ENCODE measurements around the gene CA5B. TPM values are rescaled to one million over a fixed set of nuclear protein-coding genes. Genes with fewer than 3 reads are reported as not detected.

CA5B gene
- total and polyA plus RNA-seq, 2 of the 8 experiments (the other 6 are each of a cell fraction or from before 2014, with no cell fraction given) = 3.3 to 8.6 TPM

DNA sequence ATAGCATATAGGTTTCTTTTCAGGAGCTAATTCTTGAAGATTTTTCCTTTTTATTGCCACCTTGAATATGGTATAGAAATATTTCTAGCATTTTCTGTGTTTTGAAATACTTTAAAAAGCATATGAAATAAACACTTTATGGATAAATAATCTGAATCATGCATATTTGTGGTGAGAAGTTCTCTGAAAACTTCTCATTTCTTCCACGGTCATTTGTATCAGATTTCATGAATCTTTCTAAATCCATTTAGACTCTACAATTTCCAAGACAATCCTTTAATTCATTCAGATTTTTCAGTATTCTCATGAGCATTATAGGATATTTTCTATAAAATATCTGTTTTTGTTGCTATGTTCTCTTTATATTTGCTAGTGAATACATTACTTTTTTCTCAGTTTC lies 16.2 kb upstream of the CA5B start:
- no peak overlapping the region for H2BK12ac ChIP-seq (ENCODE audit: low read depth, low read length)
- ChIA-PET CTCF (ENCODE audit: partially characterized antibody) (no interaction called here), POLR2A (ENCODE audit: partially characterized antibody) (interaction anchor here (0.6 kb wide), 1 partner anchor 20 kb away, joined by 3 read pairs; no protein-coding TSS in a partner anchor)
- H3K79me2 ChIP-seq (ENCODE audit: control insufficient read depth in 1 of 2, insufficient read depth in 2 of 2, low read length in 2 of 2) = no peaks in the 10 kb centered on the region
- no peak overlapping the region for H3K56ac ChIP-seq (replicated peaks; ENCODE audit: insufficient read length, low read depth, low read length)
- H3K9ac ChIP-seq (replicated peaks in 1 of 4; ENCODE audit: extremely low read depth in 1 of 4, low read depth in 3 of 4, low read length in 3 of 4) = no peak overlapping the region
- H3K14ac ChIP-seq (ENCODE audit: insufficient read length) = no peak overlapping the region
- TF ChIP-seq NRF1 (IDR thresholded peaks at IDR 0.05; ENCODE audit: low read depth, low read length) (no peak), RAD21 (IDR thresholded peaks at IDR 0.05 in 1 of 2, conservative IDR thresholded peaks at IDR 0.05 in 1 of 2; ENCODE audit: low read depth in 2 of 2, low read length in 2 of 2) (no peak), SP2 (IDR thresholded peaks at IDR 0.05; ENCODE audit: low read length) (no peak), ZNF274 (IDR thresholded peaks at IDR 0.05; ENCODE audit: borderline replicate concordance, extremely low read depth, low read length) (no peak), TBP (IDR thresholded peaks at IDR 0.05; ENCODE audit: low read depth, low read length) (no peak), TAF1 (IDR thresholded peaks at IDR 0.05; ENCODE audit: low read depth, low read length) (no peak), YY1 (IDR thresholded peaks at IDR 0.05; ENCODE audit: low read depth, low read length) (no peak), POLR2AphosphoS5 (IDR thresholded peaks at IDR 0.05; ENCODE audit: low read depth, low read length) (no peak), KDM1A (IDR thresholded peaks at IDR 0.05; ENCODE audit: borderline replicate concordance, low read length) (no peak), SIN3A (conservative IDR thresholded peaks at IDR 0.05 in 1 of 2, IDR thresholded peaks at IDR 0.05 in 1 of 2; ENCODE audit: low read depth in 1 of 2, low read length in 2 of 2) (no peak)
- no peak overlapping the region for H3K18ac ChIP-seq (ENCODE audit: extremely low read depth, low read length)
- no peak overlapping the region for H4K8ac ChIP-seq (ENCODE audit: extremely low read depth, insufficient read depth, low read length)
- no peak overlapping the region for H4K5ac ChIP-seq (ENCODE audit: insufficient read length, low read depth, low read length)
- WGBS, 2 experiments (ENCODE audit: extremely low coverage in 1 of 2, insufficient coverage in 1 of 2, insufficient read length in 1 of 2, insufficient replicate concordance in 2 of 2, low coverage in 1 of 2, low lambda C conversion rate in 2 of 2, missing lambda C conversion rate in 1 of 2) = 0% methylated on average over 1 of the region's 1 CpG; no CpG with 5 or more reads in 1 of the 2 experiments
- no peak for DNase-seq (ENCODE audit: low read depth in 1 of 2, low spot score in 2 of 2)
- no peak overlapping the region for H2AFZ ChIP-seq (ENCODE audit: low read length)
- H3K4ac ChIP-seq (replicated peaks; ENCODE audit: insufficient read length, low read depth, low read length) = no peak overlapping the region
- H2BK15ac ChIP-seq (ENCODE audit: low read length) = no peak overlapping the region
- H3K27ac ChIP-seq (ENCODE audit: low read depth, low read length) = no peak overlapping the region
- H4K91ac ChIP-seq (replicated peaks; ENCODE audit: insufficient read length, low read length) = no peak overlapping the region
- FAIRE-seq = no peak
- H2BK120ac ChIP-seq (replicated peaks; ENCODE audit: low read depth, low read length) = no peak overlapping the region
- H2AK5ac ChIP-seq (ENCODE audit: low read depth, low read length) = no peak overlapping the region
- peaks cover 0 to 6% (median under 1%) of the 10 kb centered on the region in 4 experiments; a peak in 2 of 7 replicates for H3K4me1 ChIP-seq (replicated peaks in 1 of 4; ENCODE audit: control insufficient read depth in 3 of 4, insufficient read depth in 4 of 4, low read length in 3 of 4)
- H2BK5ac ChIP-seq (ENCODE audit: low read depth, low read length) = no peak overlapping the region
- no peak overlapping the region for H3K4me3 ChIP-seq (ENCODE audit: extremely low read depth in 1 of 4, insufficient read depth in 2 of 4, low read depth in 3 of 4, low read length in 4 of 4)
- no peak overlapping the region for H2BK20ac ChIP-seq (ENCODE audit: low read length)
- no peaks in the 10 kb centered on the region for H3K36me3 ChIP-seq (ENCODE audit: control insufficient read depth in 2 of 4, insufficient read depth in 4 of 4, low read length in 3 of 4)
- no peak overlapping the region for H3K4me2 ChIP-seq (ENCODE audit: insufficient read depth in 1 of 2, low read depth in 2 of 2, low read length in 2 of 2)
- H3K9me3 ChIP-seq (ENCODE audit: insufficient read depth in 2 of 2, low read depth in 1 of 2, low read length in 1 of 2) = no peaks in the 10 kb centered on the region
- no peak overlapping the region for H3K23ac ChIP-seq (ENCODE audit: insufficient read length)
- no peaks in the 10 kb centered on the region for H3K27me3 ChIP-seq (replicated peaks in 1 of 4; ENCODE audit: control insufficient read depth in 3 of 4, extremely low read depth in 1 of 4, insufficient read depth in 3 of 4, low read length in 3 of 4)
- H3K79me1 ChIP-seq (ENCODE audit: low read depth, low read length) = no peaks in the 10 kb centered on the region
- H3K23me2 ChIP-seq (ENCODE audit: low read depth, low read length) = no peaks in the 10 kb centered on the region
- H4K20me1 ChIP-seq (replicated peaks in 1 of 2; ENCODE audit: control insufficient read depth in 1 of 2, insufficient read depth in 2 of 2, low read length in 2 of 2) = no peaks in the 10 kb centered on the region
